ENCODE results near the gene TTC5. TPM values are rescaled to one million over a fixed set of nuclear protein-coding genes. Genes with fewer than 3 reads are reported as not detected.
"Not testable (repeated sequence)": the region's sequence is repeated elsewhere in the genome, so short reads cannot be mapped to it uniquely, and the experiment has no call there.

The TTC5 gene
- total RNA-seq, 5 donors from 2014 or later (not counting 1 experiment from before 2014, with no cell fraction given): 17.4 to 24.7 (median 20.1) TPM

DNA sequence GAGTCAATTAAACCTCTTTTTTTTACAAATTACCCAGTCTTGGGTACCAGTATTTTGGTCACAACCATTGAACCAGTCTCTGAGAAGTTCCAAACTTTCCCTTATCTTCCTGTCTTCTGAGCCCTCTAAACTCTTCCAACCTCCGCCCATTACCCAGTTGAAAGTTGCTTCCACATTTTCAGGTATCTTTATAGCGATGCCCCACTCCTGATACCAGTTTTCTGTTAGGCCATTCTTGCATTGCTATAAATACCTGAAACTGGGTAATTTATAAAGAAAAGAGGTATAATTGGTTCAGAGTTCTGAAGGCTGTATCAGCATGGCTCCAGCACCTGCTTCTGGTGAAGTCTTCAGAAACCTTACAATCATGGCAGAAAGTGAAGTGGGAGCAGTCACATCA is 31.7 kb downstream of the TTC5 start:
- H3K4me1 ChIP-seq (ENCODE audit: control insufficient read depth in 1 of 2, extremely low read depth in 1 of 2, insufficient read depth in 2 of 2, low read length in 2 of 2): peaks cover 0 to 4% of the 10 kb centered on the region in 2 experiments
- no peaks in the 10 kb centered on the region for H3K36me3 ChIP-seq (ENCODE audit: control insufficient read depth in 2 of 2, extremely low read depth in 1 of 2, insufficient read depth in 1 of 2, low read length in 1 of 2)
- CTCF ChIA-PET: no interaction called here
- ATAC-seq (replicated peaks in 1 of 4): no peak
- H3K27me3 ChIP-seq (replicated peaks in 1 of 2; ENCODE audit: control insufficient read depth in 2 of 2, extremely low read depth in 1 of 2, insufficient read depth in 2 of 2, low read length in 1 of 2): no peaks in the 10 kb centered on the region
- DNase-seq: no peak
- H3K9me3 ChIP-seq: peaks cover 2% of the 10 kb centered on the region
- Mint-ChIP-seq H3K4me1 (peaks cover 9 to 11% (median 9%) of the 10 kb centered on the region in 3 donors), H3K27ac (no peak overlapping the region), H3K36me3 (peaks cover 56% of the 10 kb centered on the region), H3K27me3 (no peaks in the 10 kb centered on the region), H3K4me3 (no peak overlapping the region), H3K9me3 (peaks cover 12 to 42% (median 27%) of the 10 kb centered on the region in 3 donors)
- WGBS (ENCODE audit: insufficient coverage): no CpG with 5 or more reads among the region's 2 CpGs
- H3K27ac ChIP-seq (ENCODE audit: low read length): no peak overlapping the region
- H3K4me3 ChIP-seq (ENCODE audit: control insufficient read depth in 1 of 2, extremely low read depth in 1 of 2, low read length in 1 of 2): no peak overlapping the region
- POLR2A ChIA-PET: no interaction called here

DNA sequence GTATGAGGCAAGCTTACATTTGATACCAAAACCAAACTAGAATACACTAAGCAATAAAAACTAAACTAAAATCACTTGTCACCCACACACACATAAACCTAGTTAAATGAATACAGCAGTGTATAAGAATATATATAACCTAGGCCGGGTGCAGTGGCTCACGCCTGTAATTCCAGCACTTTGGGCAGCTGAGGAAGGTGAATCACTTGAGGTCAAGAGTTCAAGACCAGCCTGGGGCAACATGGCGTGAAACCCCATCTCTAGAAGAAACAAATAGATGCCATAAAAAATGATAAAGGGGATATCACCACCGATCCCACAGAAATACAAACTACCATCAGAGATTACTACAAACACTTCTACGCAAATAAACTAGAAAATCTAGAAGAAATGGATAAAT is 41.4 kb downstream of the TTC5 start:
- no CpG with 5 or more reads among the region's 5 CpGs for whole genome bisulfite sequencing (ENCODE audit: insufficient coverage)
- POLR2A ChIA-PET: not testable (repeated sequence)

DNA sequence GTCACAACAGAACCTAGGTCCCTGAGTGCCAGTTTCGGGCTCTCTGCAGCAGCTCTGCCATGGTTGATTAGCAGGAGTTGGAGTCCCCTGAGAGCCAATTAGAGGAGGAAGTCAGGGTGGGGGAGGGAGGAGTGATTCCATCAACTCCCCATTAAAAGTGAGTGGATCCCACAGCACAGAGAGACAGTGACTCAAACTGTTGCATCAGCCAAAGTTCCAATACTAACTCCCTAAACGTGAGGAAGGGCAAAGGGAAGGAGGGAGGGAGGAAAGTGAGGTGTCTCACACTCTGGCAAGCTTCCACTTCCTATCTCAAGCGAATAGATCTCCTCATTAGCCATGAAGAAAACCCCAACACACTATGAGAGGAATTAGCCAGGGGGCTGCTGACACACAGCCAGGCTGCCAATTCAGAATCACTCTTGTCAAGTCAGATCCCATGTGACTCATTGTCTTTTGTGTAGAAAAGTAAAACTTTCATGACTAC is 43.1 kb downstream of the TTC5 start:
- H3K27ac Mint-ChIP-seq: no peak overlapping the region
- H3K4me3 Mint-ChIP-seq: no peak overlapping the region
- POLR2A ChIA-PET: no interaction called here
- no peaks in the 10 kb centered on the region for H3K9me3 ChIP-seq
- peaks cover 34% of the 10 kb centered on the region for H3K36me3 Mint-ChIP-seq
- H3K9me3 Mint-ChIP-seq: no peaks in the 10 kb centered on the region
- no peak for ATAC-seq (replicated peaks in 1 of 4)
- WGBS (ENCODE audit: insufficient coverage): no CpG with 5 or more reads among the region's 3 CpGs
- DNase-seq: no peak
- no peaks in the 10 kb centered on the region for H3K27me3 Mint-ChIP-seq
- no peak overlapping the region for H3K4me3 ChIP-seq (ENCODE audit: control insufficient read depth in 1 of 2, extremely low read depth in 1 of 2, low read length in 1 of 2)
- CTCF ChIA-PET: no interaction called here
- H3K27me3 ChIP-seq (replicated peaks in 1 of 2; ENCODE audit: control insufficient read depth in 2 of 2, extremely low read depth in 1 of 2, insufficient read depth in 2 of 2, low read length in 1 of 2): no peaks in the 10 kb centered on the region
- H3K4me1 ChIP-seq (ENCODE audit: control insufficient read depth in 1 of 2, extremely low read depth in 1 of 2, insufficient read depth in 2 of 2, low read length in 2 of 2): no peaks in the 10 kb centered on the region
- no peak overlapping the region for H3K27ac ChIP-seq (ENCODE audit: low read length)
- H3K4me1 Mint-ChIP-seq: no peaks in the 10 kb centered on the region
- H3K36me3 ChIP-seq (ENCODE audit: control insufficient read depth in 2 of 2, extremely low read depth in 1 of 2, insufficient read depth in 1 of 2, low read length in 1 of 2): no peaks in the 10 kb centered on the region

More for the DNA sequence above, 41.4 kb downstream of the TTC5 start:
- H3K4me1 ChIP-seq (ENCODE audit: control insufficient read depth in 1 of 2, extremely low read depth in 1 of 2, insufficient read depth in 2 of 2, low read length in 2 of 2); H3K4me1 Mint-ChIP-seq; CTCF ChIA-PET; DNase-seq; H3K9me3 ChIP-seq; H3K36me3 ChIP-seq (ENCODE audit: control insufficient read depth in 2 of 2, extremely low read depth in 1 of 2, insufficient read depth in 1 of 2, low read length in 1 of 2); H3K9me3 Mint-ChIP-seq; H3K27me3 ChIP-seq (replicated peaks in 1 of 2; ENCODE audit: control insufficient read depth in 2 of 2, extremely low read depth in 1 of 2, insufficient read depth in 2 of 2, low read length in 1 of 2); H3K4me3 ChIP-seq (ENCODE audit: control insufficient read depth in 1 of 2, extremely low read depth in 1 of 2, low read length in 1 of 2); H3K27me3 Mint-ChIP-seq; H3K27ac ChIP-seq (ENCODE audit: low read length); H3K27ac Mint-ChIP-seq; ATAC-seq (replicated peaks in 1 of 4); H3K4me3 Mint-ChIP-seq: not testable (repeated sequence)
- H3K36me3 Mint-ChIP-seq: peaks cover 34% of the 10 kb centered on the region

DNA sequence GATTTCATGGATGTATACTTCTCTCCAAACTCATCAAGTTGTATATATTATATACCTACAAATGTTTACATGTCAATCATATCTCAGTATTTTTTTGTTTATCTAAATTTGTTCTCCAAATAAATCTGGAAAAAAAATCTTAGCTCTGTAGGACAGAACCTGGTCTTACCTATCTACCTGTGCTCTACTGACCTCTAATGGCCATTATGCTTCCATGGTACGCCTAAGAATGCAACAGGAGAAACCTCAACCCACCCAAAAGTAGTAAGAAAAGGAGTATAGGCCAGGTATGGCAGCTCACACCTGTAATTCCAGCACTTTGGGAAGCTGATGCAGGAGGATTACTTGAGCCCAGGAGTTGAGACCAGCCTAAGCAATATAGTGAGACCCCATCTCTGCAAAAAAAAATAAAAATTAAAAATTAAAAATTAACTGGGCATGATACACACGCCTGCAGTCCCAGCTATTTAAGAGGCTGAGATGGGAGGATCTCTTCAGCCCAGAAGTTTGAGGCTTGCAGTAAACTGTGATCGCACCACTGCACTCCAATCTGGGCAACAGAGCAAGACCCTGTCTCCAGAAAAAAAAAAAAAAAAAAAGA is 58.0 kb downstream of the TTC5 start:
- Mint-ChIP-seq H3K9me3 (peaks cover 6 to 11% (median 10%) of the 10 kb centered on the region in 3 donors), H3K36me3 (peaks cover 7% of the 10 kb centered on the region), H3K4me3 (no peak overlapping the region), H3K4me1 (no peaks in the 10 kb centered on the region), H3K27ac (no peak overlapping the region), H3K27me3 (no peaks in the 10 kb centered on the region)
- ATAC-seq (replicated peaks in 1 of 4): no peak
- Histone ChIP-seq H3K4me1 (ENCODE audit: control insufficient read depth in 1 of 2, extremely low read depth in 1 of 2, insufficient read depth in 2 of 2, low read length in 2 of 2) (no peaks in the 10 kb centered on the region), H3K4me3 (ENCODE audit: control insufficient read depth in 1 of 2, extremely low read depth in 1 of 2, low read length in 1 of 2) (no peak overlapping the region), H3K27me3 (replicated peaks in 1 of 2; ENCODE audit: control insufficient read depth in 2 of 2, extremely low read depth in 1 of 2, insufficient read depth in 2 of 2, low read length in 1 of 2) (peaks cover 0 to 2% of the 10 kb centered on the region in 2 experiments), H3K27ac (ENCODE audit: low read length) (no peak overlapping the region), H3K9me3 (peaks cover 3% of the 10 kb centered on the region), H3K36me3 (ENCODE audit: control insufficient read depth in 2 of 2, extremely low read depth in 1 of 2, insufficient read depth in 1 of 2, low read length in 1 of 2) (no peaks in the 10 kb centered on the region)
- peak in 1 of 35 experiments; percentile 12 for DNase-seq
- ChIA-PET POLR2A (no interaction called here), CTCF (no interaction called here)
- whole genome bisulfite sequencing (ENCODE audit: insufficient coverage): no CpG with 5 or more reads among the region's 3 CpGs

Other genes starting within 250 kb of the TTC5 start
- not detected for gene OR4L1, start 245.9 kb downstream of the TTC5 start, total RNA-seq
- not detected for gene OR4K17, start 195.2 kb downstream of the TTC5 start, total RNA-seq
- gene OR4N5, start 167.1 kb downstream of the TTC5 start, total RNA-seq: not detected
- not detected for gene OR11G2, start 115.1 kb downstream of the TTC5 start, total RNA-seq
- gene OR11H6, start 82.2 kb downstream of the TTC5 start, total RNA-seq: not detected
- gene OR11H7, start 77.0 kb downstream of the TTC5 start, total RNA-seq: not detected
- gene OR11H4, start 66.7 kb downstream of the TTC5 start, total RNA-seq: not detected
- gene CCNB1IP1, start 27.3 kb upstream of the TTC5 start, total RNA-seq: 10 to 100 TPM; 20.6 to 25.5 (median 23.0) TPM
- gene PARP2, start 37.7 kb upstream of the TTC5 start, total RNA-seq: 10 to 100 TPM; 14.6 to 21.8 (median 15.8) TPM
- gene TEP1, start 107.5 kb upstream of the TTC5 start, total RNA-seq: 10 to 100 TPM; 38.5 to 71.5 (median 65.5) TPM
- under 1 TPM; 0.07 to 0.65 (median 0.22) TPM for gene KLHL33, start 130.2 kb upstream of the TTC5 start, total RNA-seq
- gene OSGEP, start 148.9 kb upstream of the TTC5 start, total RNA-seq: 10 to 100 TPM; 56.4 to 80.2 (median 61.5) TPM
- gene APEX1, start 149.3 kb upstream of the TTC5 start, total RNA-seq: 100 to 1,000 TPM in 4 of 5 donors, 10 to 100 TPM in 1; 92.9 to 142 (median 120) TPM
- gene PIP4P1, start 155.5 kb upstream of the TTC5 start, total RNA-seq: 10 to 100 TPM; 54.2 to 72.8 (median 57.5) TPM
- gene PNP, start 163.5 kb upstream of the TTC5 start, total RNA-seq: 10 to 100 TPM; 47.7 to 86.2 (median 77.9) TPM
- gene RNASE10, start 199.6 kb upstream of the TTC5 start, total RNA-seq: 1 to 10 TPM in 2 of 5 donors, under 1 TPM in 3; 0.36 to 1.2 (median 0.66) TPM

All from T-cell (primary cell).